B cell (primary cell): ENCODE results near the gene SPRY2. TPM values are rescaled to one million over a fixed set of nuclear protein-coding genes. Genes with fewer than 3 reads are reported as not detected.
"Not testable (repeated sequence)": the region's sequence is repeated elsewhere in the genome, so short reads cannot be mapped to it uniquely, and the experiment has no call there.

ENCODE experiments used
- ATAC-seq: fragments of 200-7000 bp; cut with Tn5 transposase; one replicate; pipeline ENCODE4 v1.10.0; 2021; ENCODE audit warnings: low read depth, mild to moderate bottlenecking, moderate number of reproducible peaks, moderate library complexity
- CTCF ChIA-PET: fragments of 350-600 bp; sonication (Branson Sonifier 250); formaldehyde crosslinking; loops from one replicate; lab custom pipeline; 2021; ENCODE audit warnings: antibody characterized with exemption, inconsistent platforms; lab: Charles Lee
- POLR2A ChIA-PET: fragments of 350-600 bp; sonication (Branson Sonifier 250); formaldehyde crosslinking; loops from one replicate; lab custom pipeline; 2021; ENCODE audit warnings: antibody characterized with exemption; lab: Charles Lee
- DNase-seq: peaks from one replicate; pipeline ENCODE4 v3.0.0; 2013
- H2AFZ ChIP-seq: 2 replicates; pipeline ENCODE4 v1.6.1; 2012; ENCODE audit warnings: mild to moderate bottlenecking, low read depth, low read length; ENCODE audit not compliant: insufficient read depth, poor library complexity, severe bottlenecking
- H3K27ac ChIP-seq, 2 donors: 1 replicate in 1 of 2; 2 replicates in 1 of 2; pipeline ENCODE4 v1.5.1; 2012 to 2013; ENCODE audit warnings: low read length in 2 of 2, mild to moderate bottlenecking in 2 of 2, moderate library complexity in 1 of 2
- H3K27me3 ChIP-seq, 4 experiments: fragments of 200-600 bp in 1 of 4; sonication (generic) in 1 of 4; replicated peaks in 1 of 4; 1 replicate in 2 of 4; 2 replicates in 2 of 4; pipeline versions ENCODE4 v1.6.1 to v1.7.0; 2013 to 2016; ENCODE audit warnings: low read length in 3 of 4, mild to moderate bottlenecking in 2 of 4, mixed read lengths in 1 of 4, moderate library complexity in 1 of 4; ENCODE audit not compliant: insufficient read depth in 4 of 4, control insufficient read depth in 3 of 4; ENCODE audit errors: control extremely low read depth in 1 of 4
- H3K36me3 ChIP-seq, 2 experiments: replicated peaks in 1 of 2; 1 replicate in 1 of 2; 2 replicates in 1 of 2; pipeline versions ENCODE4 v1.6.1 to v1.7.1; 2013; ENCODE audit warnings: low read length in 1 of 2; ENCODE audit not compliant: insufficient read depth in 2 of 2, control insufficient read depth in 1 of 2; ENCODE audit errors: control extremely low read depth in 1 of 2, extremely low read depth in 1 of 2
- H3K4me1 ChIP-seq, 2 donors: fragments of 200-600 bp in 1 of 2; sonication (generic) in 1 of 2; 1 replicate in 1 of 2; 2 replicates in 1 of 2; pipeline versions ENCODE4 v1.5.1 to v1.6.1; 2013 to 2017; ENCODE audit warnings: low read length in 2 of 2; ENCODE audit not compliant: control insufficient read depth in 2 of 2, insufficient read depth in 2 of 2
- H3K4me2 ChIP-seq: replicated peaks from 2 replicates; pipeline ENCODE3; 2012; ENCODE audit warnings: mild to moderate bottlenecking, low read depth, low read length; ENCODE audit not compliant: poor library complexity, severe bottlenecking
- H3K4me3 ChIP-seq, 5 experiments: fragments of 200-600 bp in 1 of 5; sonication (generic) in 1 of 5; 1 replicate in 3 of 5; 2 replicates in 2 of 5; pipeline versions ENCODE4 v1.5.1 to v1.7.0; 2011 to 2016; ENCODE audit warnings: low read length in 4 of 5, mild to moderate bottlenecking in 4 of 5, low read depth in 2 of 5, control low read depth in 1 of 5, moderate library complexity in 1 of 5; ENCODE audit not compliant: insufficient read depth in 1 of 5; ENCODE audit errors: control extremely low read depth in 1 of 5, extremely low read depth in 1 of 5
- H3K79me2 ChIP-seq: fragments of 200-600 bp; sonication (generic); one replicate; pipeline ENCODE4 v1.6.0; 2016; ENCODE audit warnings: low read length; ENCODE audit not compliant: control insufficient read depth, insufficient read depth
- H3K9ac ChIP-seq: fragments of 200-600 bp; sonication (generic); 2 replicates; pipeline ENCODE4 v1.6.1; 2017; ENCODE audit warnings: mild to moderate bottlenecking, low read length, moderate library complexity
- H3K9me3 ChIP-seq, 3 donors: one replicate each; pipeline versions ENCODE4 v1.6.1 to v1.7.1; 2013; ENCODE audit warnings: low read length in 2 of 3; ENCODE audit not compliant: control insufficient read depth in 2 of 3, insufficient read depth in 1 of 3; ENCODE audit errors: control extremely low read depth in 1 of 3
- H4K20me1 ChIP-seq: 2 replicates; pipeline ENCODE4 v1.6.0; 2012; ENCODE audit warnings: mild to moderate bottlenecking, low read length; ENCODE audit not compliant: insufficient read depth, control insufficient read depth, poor library complexity, severe bottlenecking
- H3K27ac Mint-ChIP-seq: one replicate; pipeline ENCODE4 v1.8.0; 2021; ENCODE audit warnings: mixed read lengths
- H3K27me3 Mint-ChIP-seq: one replicate; pipeline ENCODE4 v1.8.0; 2021; ENCODE audit warnings: mixed read lengths
- H3K4me1 Mint-ChIP-seq: one replicate; pipeline ENCODE4 v1.8.0; 2021; ENCODE audit warnings: mixed read lengths
- H3K4me3 Mint-ChIP-seq: one replicate; pipeline ENCODE4 v1.8.0; 2021; ENCODE audit warnings: mixed read lengths
- H3K9me3 Mint-ChIP-seq: one replicate; pipeline ENCODE4 v1.8.0; 2022; ENCODE audit warnings: mixed read lengths; ENCODE audit not compliant: insufficient read depth
- CTCF ChIP-seq: fragments of 200-600 bp; IDR thresholded peaks from one replicate; pipeline ENCODE4 v1.8.0; 2022; ENCODE audit warnings: antibody characterized with exemption, mild to moderate bottlenecking
- EZH2 ChIP-seq: IDR thresholded peaks from 2 replicates; pipeline ENCODE4 v1.6.1; 2012; ENCODE audit warnings: borderline replicate concordance, low read depth, mild to moderate bottlenecking, moderate library complexity, low read length; ENCODE audit not compliant: insufficient read depth, poor library complexity, severe bottlenecking
- WGBS: methylation state at CpG from one replicate; pipeline ENCODE4 v1.1.5; 2013; ENCODE audit warnings: missing lambda C conversion rate; ENCODE audit not compliant: insufficient coverage; 5-methylcytosine and 5-hydroxymethylcytosine counted together
- intact Hi-C: fragments of 100-400 bp; cut with micrococcal nuclease; formaldehyde crosslinking; loops from one replicate; pipeline ENCODE4 v1.10.0; 2022
- polyA plus RNA-seq: library from polyadenylated mRNA; depleted of rRNA; stranded (reverse); fragments of >200 nt; gene quantifications from 2 replicates; pipeline ENCODE4 v1.2.3, GENCODE V29; 2012
- total RNA-seq, 2 donors: library from RNA; stranded (reverse); fragments of 120-200 nt in 1 of 2; gene quantifications; 1 replicate in 1 of 2; 2 replicates in 1 of 2; pipeline versions ENCODE4 v1.2.3 to v1.2.4, GENCODE V29; 2013 to 2022

Gene SPRY2
- total and polyA plus RNA-seq, 2 donors (not counting 1 experiment from before 2014, with no cell fraction given), result 0.86 to 0.96 TPM

DNA sequence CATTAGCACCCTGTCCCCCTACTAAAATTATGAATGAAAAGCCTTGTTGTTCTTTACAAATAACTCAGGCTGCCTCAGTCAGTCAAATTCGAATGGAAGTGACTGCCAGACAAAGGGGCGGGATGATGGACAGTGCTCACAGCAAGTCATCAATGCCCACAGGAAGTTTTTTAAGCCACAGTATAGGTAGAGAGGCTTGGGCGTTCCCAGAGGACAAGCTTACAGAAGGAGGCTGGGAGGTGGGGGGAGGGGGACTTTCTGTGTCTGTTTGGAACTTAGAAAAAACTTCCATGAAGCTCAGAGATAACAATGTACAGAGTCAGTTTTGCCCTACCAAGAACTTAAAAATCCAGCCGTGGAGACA, 18.5 kb upstream of the SPRY2 start:
- WGBS, result 76% methylated on average over 4 of the region's 4 CpGs

GRCh38 chr13:80355496-80356094, 14.7 kb upstream of the SPRY2 start:
- intact Hi-C loops, DNase-seq, H3K79me2 ChIP-seq, H3K27ac Mint-ChIP-seq, H3K4me2 ChIP-seq, H3K9me3 Mint-ChIP-seq, H3K36me3 ChIP-seq, POLR2A ChIA-PET, CTCF ChIA-PET, H3K4me3 Mint-ChIP-seq, H3K27me3 ChIP-seq, H4K20me1 ChIP-seq, H3K27ac ChIP-seq, H3K4me1 ChIP-seq, H3K9ac ChIP-seq, H3K4me3 ChIP-seq, H3K4me1 Mint-ChIP-seq, H3K27me3 Mint-ChIP-seq, ATAC-seq, H2AFZ ChIP-seq, H3K9me3 ChIP-seq: not testable (repeated sequence)
- 98% methylated on average over 31 of the region's 32 CpGs for WGBS

More for the DNA sequence above, 18.5 kb upstream of the SPRY2 start:
- no peaks in the 10 kb centered on the region for H3K79me2 ChIP-seq
- intact Hi-C loops, result no loop called here
- H3K27me3 ChIP-seq, result no peaks in the 10 kb centered on the region
- ATAC-seq (no peak), DNase-seq (no peak)
- Mint-ChIP-seq H3K9me3 (no peaks in the 10 kb centered on the region), H3K27me3 (no peaks in the 10 kb centered on the region), H3K4me1 (peaks cover 1% of the 10 kb centered on the region), H3K27ac (no peak overlapping the region), H3K4me3 (no peak overlapping the region)
- CTCF ChIA-PET, result interaction anchor here (1.0 kb wide), 1 partner anchor 16 kb away, joined by 4 read pairs; no protein-coding TSS in a partner anchor
- H3K9ac ChIP-seq, result no peak overlapping the region
- no peak overlapping the region for H3K4me2 ChIP-seq
- TF ChIP-seq EZH2 (no peak), CTCF (no peak)
- POLR2A ChIA-PET, result no interaction called here
- no peaks in the 10 kb centered on the region for H4K20me1 ChIP-seq
- no peak overlapping the region for H2AFZ ChIP-seq
- H3K4me3 ChIP-seq, result no peak overlapping the region
- no peaks in the 10 kb centered on the region for H3K4me1 ChIP-seq
- no peak overlapping the region for H3K27ac ChIP-seq
- no peaks in the 10 kb centered on the region for H3K36me3 ChIP-seq
- no peaks in the 10 kb centered on the region for H3K9me3 ChIP-seq
